Lower leg skin (tissue), 4 donors: Measurements from ENCODE around the gene COBL. TPM values are rescaled to one million over a fixed set of nuclear protein-coding genes. Genes with fewer than 3 reads are reported as not detected.
A peak's percentile ranks its signal among the peaks of the same experiment; 100 is the strongest.

Experiments used
- DNase-seq, 2 donors: peaks; one replicate each; pipeline ENCODE4 v3.0.0-alpha.2; 2019; ENCODE audit warnings: low spot score in 2 of 2
- H3K4me3 ChIP-seq: fragments of 200-600 bp; sonication (generic); 2 replicates; pipeline ENCODE4 v1.5.1; 2017; ENCODE audit warnings: mild to moderate bottlenecking, low read depth; ENCODE audit not compliant: poor library complexity, severe bottlenecking
- CTCF ChIP-seq, 3 donors: fragments of 450-650 bp; IDR thresholded peaks; one replicate each; pipeline ENCODE4 v1.5.1; 2016; ENCODE audit warnings: antibody characterized with exemption in 3 of 3, mild to moderate bottlenecking in 3 of 3, moderate library complexity in 2 of 3
- POLR2A ChIP-seq, 2 donors: fragments of 450-650 bp; IDR thresholded peaks; one replicate each; pipeline ENCODE4 v1.6.1; 2016 to 2017; ENCODE audit warnings: antibody characterized with exemption in 2 of 2, mild to moderate bottlenecking in 1 of 2, moderate library complexity in 1 of 2
- WGBS, 2 donors: methylation state at CpG; one replicate each; pipeline ENCODE4 v1.1.5; 2018; 5-methylcytosine and 5-hydroxymethylcytosine counted together
- intact Hi-C: fragments of 100-400 bp; cut with DNase I; formaldehyde crosslinking; loops from one replicate; pipeline ENCODE4 v1.15.0; 2023; ENCODE audit warnings: low total_unique reads
- total RNA-seq, 4 donors: library from RNA; depleted of rRNA; stranded (reverse); fragments of >200 nt; gene quantifications; one replicate each; pipeline ENCODE4 v1.1.0, GENCODE V29; 2016

Gene COBL
- total RNA-seq, 4 donors from 2014 or later: 40.2 to 94.1 (median 66.5) TPM

GRCh38 chr7:51317582-51317910 lies 937 bp upstream of the COBL start:
- intact Hi-C loops: no loop called here
- DNase-seq: no peak
- no peak overlapping the region for H3K4me3 ChIP-seq
- TF ChIP-seq CTCF (IDR thresholded peaks at IDR 0.05) (no peak), POLR2A (IDR thresholded peaks at IDR 0.05) (no peak)
- WGBS, 2 donors: 50% methylated on average over 8 of the region's 8 CpGs

GRCh38 chr7:51316262-51316665 lies 345 bp downstream of the COBL start:
- WGBS, 2 donors: 0 to 3% methylated on average over 3 to 16 of the region's 46 CpGs
- intact Hi-C loops: no loop called here
- no peak for DNase-seq
- H3K4me3 ChIP-seq: peak overlapping the region; percentile 41
- TF ChIP-seq CTCF (IDR thresholded peaks at IDR 0.05) (no peak), POLR2A (IDR thresholded peaks at IDR 0.05) (no peak)

- WGBS, 2 donors: 4 to 6% methylated on average over 51 to 56 of the region's 58 CpGs
Observed at GRCh38 chr7:51315393-51316261, 982 bp downstream of the COBL start.

GRCh38 chr7:51314726-51315125 lies 1.9 kb downstream of the COBL start:
- DNase-seq: peak in 1 of 2 donors; percentile 46
- TF ChIP-seq CTCF (IDR thresholded peaks at IDR 0.05) (no peak), POLR2A (IDR thresholded peaks at IDR 0.05) (no peak)
- WGBS, 2 donors: 63 to 76% methylated on average over 4 of the region's 4 CpGs
- no peak overlapping the region for H3K4me3 ChIP-seq
- intact Hi-C loops: no loop called here

More at GRCh38 chr7:51315393-51316261, 982 bp downstream of the COBL start:
- H3K4me3 ChIP-seq: peak overlapping the region; percentile 41
- intact Hi-C loops: no loop called here
- no peak for TF ChIP-seq CTCF (IDR thresholded peaks at IDR 0.05)
- TF ChIP-seq POLR2A (IDR thresholded peaks at IDR 0.05): no peak
- DNase-seq: peak in 1 of 2 donors; percentile 85

GRCh38 chr7:51313738-51314425 lies 2.7 kb downstream of the COBL start:
- whole genome bisulfite sequencing, 2 donors: 61 to 68% methylated on average over 6 of the region's 6 CpGs
- DNase-seq: no peak
- TF ChIP-seq POLR2A (IDR thresholded peaks at IDR 0.05) (no peak), CTCF (IDR thresholded peaks at IDR 0.05) (no peak)
- H3K4me3 ChIP-seq: no peak overlapping the region
- intact Hi-C loops: no loop called here
